AG04449 (cell line): ENCODE results near the gene GLO1.
A peak's percentile ranks its signal among the peaks of the same experiment; 100 is the strongest.

ENCODE experiments used
- CTCF ChIA-PET: fragments of 350-600 bp; formaldehyde crosslinking; extraction: SDS; loops from one replicate; lab custom pipeline; 2021; ENCODE audit warnings: antibody characterized with exemption; lab: Yijun Ruan, JAX
- POLR2A ChIA-PET: fragments of 400-600, 350-600 bp; formaldehyde crosslinking; extraction: SDS; loops from one replicate; lab custom pipeline; 2020; ENCODE audit warnings: antibody characterized with exemption, inconsistent platforms; lab: Yijun Ruan, JAX
- DNase-seq: peaks from one replicate; pipeline ENCODE4 v3.0.0-alpha.2; 2010; ENCODE audit warnings: low read depth, low spot score
- H3K4me3 ChIP-seq: 2 replicates; pipeline ENCODE4 v1.5.1; 2011; ENCODE audit warnings: low read depth, mild to moderate bottlenecking, control low read depth, low read length
- TF ChIP-seq, protein P1 (sequence below): IDR thresholded peaks from one replicate; pipeline ENCODE4 v1.5.1; 2011; ENCODE audit warnings: mild to moderate bottlenecking, moderate library complexity, low read length, control low read depth, inconsistent platforms; ENCODE audit not compliant: insufficient read depth; ENCODE audit errors: missing control alignments

The GLO1 gene

DNA sequence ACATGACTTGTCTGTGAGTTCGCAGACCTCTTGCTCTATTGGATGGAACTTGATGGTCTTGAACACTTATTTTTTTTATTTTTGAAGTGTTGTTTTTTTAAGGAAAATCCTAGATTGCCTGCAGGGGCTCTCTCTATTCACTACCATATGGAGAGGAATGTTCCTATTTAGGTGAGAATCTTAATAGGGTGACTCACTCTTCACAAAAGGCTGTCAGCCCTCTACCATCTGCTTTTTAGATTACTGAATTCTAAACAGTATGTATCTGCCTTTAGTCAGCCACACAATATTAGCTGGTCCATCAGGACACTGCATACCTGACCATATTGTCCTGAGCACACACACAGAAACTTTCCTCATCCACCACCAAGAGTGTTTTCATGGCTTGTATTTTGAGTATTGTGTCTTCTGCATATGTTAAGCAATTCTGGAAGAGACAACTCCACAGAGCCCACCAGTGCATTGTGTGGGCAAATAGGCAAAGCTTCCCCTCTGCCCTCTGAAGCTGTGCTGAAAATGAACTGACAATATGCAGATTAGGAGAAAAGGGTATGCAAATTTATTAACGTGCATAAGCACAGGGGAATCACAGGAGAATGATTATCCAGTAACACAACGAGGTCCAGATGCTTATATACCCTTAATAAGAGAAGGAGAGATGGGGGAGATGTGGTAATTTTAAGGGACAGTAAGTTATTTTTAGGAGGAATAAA lies 56.6 kb downstream of the GLO1 start:
- CTCF ChIA-PET = no interaction called here
- POLR2A ChIA-PET = no interaction called here
- DNase-seq = no peak

DNA sequence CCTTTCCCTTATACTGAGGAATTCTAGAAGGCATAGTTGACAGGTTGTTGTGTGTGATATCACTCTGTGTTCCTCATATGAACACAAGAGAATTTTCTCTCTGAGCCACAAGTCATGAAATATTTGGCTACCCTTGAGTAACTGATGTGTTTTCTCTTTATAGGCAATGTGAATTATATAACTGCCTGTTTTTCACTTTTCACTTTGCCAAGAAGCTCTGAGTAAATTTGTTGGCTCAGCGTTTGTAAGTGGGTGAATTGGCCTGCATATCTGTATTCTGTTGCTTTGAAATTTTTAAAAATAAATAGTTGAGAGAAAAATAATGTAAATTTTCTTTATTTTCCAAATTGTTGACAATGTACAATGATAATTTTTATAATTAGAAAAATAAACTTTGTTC lies 58.0 kb downstream of the GLO1 start:
- TF ChIP-seq, protein P1, sequence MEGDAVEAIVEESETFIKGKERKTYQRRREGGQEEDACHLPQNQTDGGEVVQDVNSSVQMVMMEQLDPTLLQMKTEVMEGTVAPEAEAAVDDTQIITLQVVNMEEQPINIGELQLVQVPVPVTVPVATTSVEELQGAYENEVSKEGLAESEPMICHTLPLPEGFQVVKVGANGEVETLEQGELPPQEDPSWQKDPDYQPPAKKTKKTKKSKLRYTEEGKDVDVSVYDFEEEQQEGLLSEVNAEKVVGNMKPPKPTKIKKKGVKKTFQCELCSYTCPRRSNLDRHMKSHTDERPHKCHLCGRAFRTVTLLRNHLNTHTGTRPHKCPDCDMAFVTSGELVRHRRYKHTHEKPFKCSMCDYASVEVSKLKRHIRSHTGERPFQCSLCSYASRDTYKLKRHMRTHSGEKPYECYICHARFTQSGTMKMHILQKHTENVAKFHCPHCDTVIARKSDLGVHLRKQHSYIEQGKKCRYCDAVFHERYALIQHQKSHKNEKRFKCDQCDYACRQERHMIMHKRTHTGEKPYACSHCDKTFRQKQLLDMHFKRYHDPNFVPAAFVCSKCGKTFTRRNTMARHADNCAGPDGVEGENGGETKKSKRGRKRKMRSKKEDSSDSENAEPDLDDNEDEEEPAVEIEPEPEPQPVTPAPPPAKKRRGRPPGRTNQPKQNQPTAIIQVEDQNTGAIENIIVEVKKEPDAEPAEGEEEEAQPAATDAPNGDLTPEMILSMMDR = no peak
- CTCF ChIA-PET = no interaction called here
- H3K4me3 ChIP-seq = no peak overlapping the region
- POLR2A ChIA-PET = no interaction called here
- no peak for DNase-seq

More for the DNA sequence above, 56.6 kb downstream of the GLO1 start:
- TF ChIP-seq, protein P1 = no peak
- no peak overlapping the region for H3K4me3 ChIP-seq

DNA sequence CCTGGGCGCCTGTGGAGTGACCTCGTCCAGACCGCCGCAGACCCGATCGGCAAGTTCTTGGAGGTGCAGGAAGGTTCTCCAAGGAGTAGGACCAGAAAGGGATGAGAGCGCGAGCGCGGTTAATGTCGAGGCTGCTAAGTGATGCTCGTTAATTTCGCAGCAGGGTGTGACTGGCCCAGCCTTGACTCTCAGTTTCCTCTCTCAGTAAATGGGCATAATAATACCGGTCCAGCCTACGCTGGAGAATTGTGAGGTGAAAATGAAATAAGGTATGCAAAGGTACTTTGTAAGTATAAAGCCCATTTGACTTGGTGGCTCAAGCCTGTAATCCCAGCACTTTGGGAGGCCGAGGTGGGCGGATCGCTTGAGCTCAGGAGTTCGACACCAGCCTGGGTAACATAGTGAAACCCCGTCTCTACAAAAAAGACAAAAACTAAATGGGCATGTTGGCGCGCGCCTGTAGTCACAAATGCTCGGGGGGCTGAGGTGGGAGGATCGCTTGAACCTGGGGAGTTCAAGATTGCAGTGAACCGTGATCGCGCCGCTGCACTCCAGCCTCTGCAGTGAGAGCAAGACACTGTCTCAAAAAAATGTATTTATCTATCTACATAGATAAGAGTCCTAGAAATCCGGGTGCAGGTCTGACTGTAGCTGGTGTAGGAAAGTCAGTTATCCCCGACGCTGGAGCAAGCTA lies 62.6 kb downstream of the GLO1 start:
- H3K4me3 ChIP-seq = peak overlapping the region; percentile 92
- ChIA-PET CTCF (no interaction called here), POLR2A (interaction anchor here (0.7 kb wide), 1 partner anchor 1058 kb away, joined by 3 read pairs; no protein-coding TSS in a partner anchor)
- no peak for DNase-seq
- TF ChIP-seq, protein P1 = no peak

DNA sequence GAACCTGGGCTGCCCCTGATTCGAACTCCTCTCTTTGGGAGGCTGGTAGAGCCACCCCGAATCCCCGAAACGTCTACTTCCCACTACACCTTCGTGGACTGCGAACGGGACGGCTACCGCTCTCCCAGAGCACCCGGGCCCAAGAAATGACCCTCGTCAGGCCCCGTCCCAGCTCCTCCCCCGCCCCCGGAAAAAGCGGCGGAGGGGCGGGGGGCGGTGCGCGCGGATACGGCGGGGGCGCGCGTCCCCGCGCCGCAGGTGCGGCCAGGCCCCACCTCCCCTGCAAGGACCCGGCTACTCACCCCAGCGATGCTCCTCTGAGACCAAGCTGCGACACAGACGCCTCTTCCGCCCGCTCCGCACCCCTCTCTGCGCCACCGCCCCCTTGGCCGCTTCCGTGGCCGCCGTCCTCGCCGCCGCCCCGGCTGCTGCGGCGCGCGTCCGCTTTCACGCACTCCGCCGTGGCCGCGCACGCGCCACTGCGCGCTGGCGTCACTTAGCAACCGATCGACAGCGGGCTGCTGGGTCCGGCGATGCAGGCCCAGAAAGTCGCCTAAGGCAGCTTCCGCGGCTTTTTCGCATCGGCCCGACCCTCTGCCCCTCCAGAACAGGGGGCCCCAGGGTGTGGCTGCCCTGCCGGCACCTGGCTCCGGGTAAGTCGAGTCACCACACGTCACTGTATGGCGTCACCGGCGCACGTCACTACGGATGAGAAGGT lies 63.3 kb downstream of the GLO1 start, which contains the start of gene BTBD9:
Gene BTBD9 (minus strand): TSS at position 432 of the 718 bp plus-strand sequence.
- H3K4me3 ChIP-seq = peak within 1 kb of the TSS; percentile 92
- POLR2A ChIA-PET = interaction anchor here (0.6 to 0.7 kb wide), 2 partner anchors 864 to 1057 kb away, joined by 3 read pairs; no protein-coding TSS in a partner anchor
- DNase-seq = no peak
- CTCF ChIA-PET = no interaction called here
- TF ChIP-seq, protein P1 = no peak

DNA sequence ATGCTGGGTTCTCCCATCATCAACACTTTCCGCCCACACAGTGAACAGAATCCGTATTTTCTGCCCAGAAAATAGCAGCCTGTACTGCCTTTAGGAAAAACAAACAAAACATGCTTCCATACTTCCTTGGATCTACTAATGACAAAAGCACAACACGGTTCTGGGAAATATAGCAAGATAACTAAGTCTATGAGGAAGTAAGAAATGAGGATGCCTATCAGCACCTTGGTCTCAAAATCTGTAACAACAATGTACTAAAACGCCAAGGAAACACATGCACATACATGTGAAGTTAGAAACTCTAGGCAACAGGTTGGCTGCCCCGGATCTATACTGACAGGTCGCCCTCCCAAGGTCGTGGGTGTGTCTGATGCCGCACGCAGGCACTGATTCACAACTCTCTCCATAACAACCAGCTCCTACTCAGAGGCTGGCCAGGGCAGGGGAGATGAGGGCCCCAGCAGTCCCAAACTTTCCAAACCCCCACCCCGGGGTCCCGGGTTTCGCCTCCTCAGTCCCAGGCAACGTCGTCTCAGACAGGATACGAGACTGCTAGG lies 63.9 kb downstream of the GLO1 start:
- no peak for DNase-seq
- ChIA-PET CTCF (no interaction called here), POLR2A (interaction anchor here (0.5 to 0.6 kb wide), 2 partner anchors 9 to 863 kb away, joined by 3 to 7 read pairs; no protein-coding TSS in a partner anchor)
- TF ChIP-seq, protein P1 = no peak
- peak overlapping the region; percentile 92 for H3K4me3 ChIP-seq

DNA sequence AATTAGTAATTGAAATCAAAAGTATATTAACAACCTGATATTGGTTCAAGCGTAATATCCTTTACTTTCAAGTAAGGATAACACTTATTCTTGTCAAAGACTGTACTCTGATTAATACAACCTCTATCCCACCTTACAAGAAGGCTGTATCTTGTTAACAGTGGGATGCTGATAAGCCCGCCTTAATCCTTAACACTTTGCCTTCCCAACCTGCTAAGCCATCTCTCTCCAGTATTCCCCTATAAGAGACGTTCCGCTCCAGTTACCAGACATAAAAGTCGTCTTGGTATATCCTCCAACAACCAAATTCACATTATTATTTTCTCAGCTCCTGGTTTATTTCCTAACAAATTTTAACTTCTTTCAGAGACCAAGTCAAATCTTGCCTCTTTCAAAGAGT lies 65.2 kb downstream of the GLO1 start:
- ChIA-PET CTCF (no interaction called here), POLR2A (no interaction called here)
- no peak for DNase-seq
- no peak overlapping the region for H3K4me3 ChIP-seq
- TF ChIP-seq, protein P1 = no peak
